Measurements from ENCODE around the gene GAGE12J. TPM values are rescaled to one million over a fixed set of nuclear protein-coding genes. Genes with fewer than 3 reads are reported as not detected.
"Not testable (repeated sequence)": the region's sequence is repeated elsewhere in the genome, so short reads cannot be mapped to it uniquely, and the experiment has no call there.

The GAGE12J gene, protein sequence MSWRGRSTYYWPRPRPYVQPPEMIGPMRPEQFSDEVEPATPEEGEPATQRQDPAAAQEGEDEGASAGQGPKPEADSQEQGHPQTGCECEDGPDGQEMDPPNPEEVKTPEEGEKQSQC
- not detected for total RNA-seq

DNA sequence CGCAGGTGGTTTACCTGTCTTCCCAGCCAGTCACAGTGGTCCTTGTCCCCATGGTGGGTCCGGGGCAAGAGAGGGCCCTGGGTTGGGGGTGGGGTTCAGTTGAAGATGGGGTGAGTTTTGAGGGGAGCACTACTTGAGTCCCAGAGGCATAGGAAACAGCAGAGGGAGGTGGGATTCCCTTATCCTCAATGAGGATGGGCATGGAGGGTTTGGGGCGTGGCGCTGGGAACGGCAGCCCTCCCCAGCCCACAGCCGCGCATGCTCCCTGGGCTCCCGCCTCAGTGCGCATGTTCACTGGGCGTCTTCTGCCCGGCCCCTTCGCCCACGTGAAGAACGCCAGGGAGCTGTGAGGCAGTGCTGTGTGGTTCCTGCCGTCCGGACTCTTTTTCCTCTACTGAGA, at the start of gene GAGE12J:
Gene GAGE12J (plus strand): TSS at position 301 of the 400 bp plus-strand sequence. CDS start 1,157 bp downstream, outside the sequence.
- intact Hi-C loops (cut with DNase I): not testable (repeated sequence)

DNA sequence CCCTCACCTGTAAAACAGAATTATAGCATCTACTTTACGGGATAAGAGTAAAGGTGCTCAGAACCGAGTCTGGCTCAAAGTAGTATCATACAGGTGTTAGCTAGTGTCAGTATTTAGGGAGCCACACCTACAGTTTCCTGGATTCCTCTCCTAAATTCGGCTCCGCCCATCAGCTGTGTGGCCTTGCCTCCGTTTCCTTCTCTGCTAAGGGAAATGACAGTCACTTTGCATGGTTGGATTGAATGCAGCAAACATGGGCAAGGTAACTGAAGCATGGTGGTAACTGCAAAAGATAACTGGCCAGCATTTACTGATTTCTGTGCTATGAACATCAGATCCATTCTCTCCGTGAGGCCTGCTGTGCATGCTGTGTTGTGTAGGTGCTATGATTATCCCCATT, 49.4 kb upstream of the GAGE12J start:
- Histone ChIP-seq H3K4me3 (no peak overlapping the region), H3K36me3 (replicated peaks in 1 of 2; ENCODE audit: insufficient read depth in 1 of 2, low read depth in 2 of 2) (no peaks in the 10 kb centered on the region)

More for the DNA sequence above, at the start of gene GAGE12J:
- ATAC-seq; H3K27ac ChIP-seq; H3K9me3 ChIP-seq; H3K27me3 ChIP-seq; H3K4me3 ChIP-seq; DNase-seq; H3K4me1 ChIP-seq; H3K36me3 ChIP-seq (replicated peaks in 1 of 2; ENCODE audit: insufficient read depth in 1 of 2, low read depth in 2 of 2): not testable (repeated sequence)
- 100% methylated on average over 1 of the region's 16 CpGs; no CpG with 5 or more reads in 1 of the 2 donors for WGBS, 2 donors

DNA sequence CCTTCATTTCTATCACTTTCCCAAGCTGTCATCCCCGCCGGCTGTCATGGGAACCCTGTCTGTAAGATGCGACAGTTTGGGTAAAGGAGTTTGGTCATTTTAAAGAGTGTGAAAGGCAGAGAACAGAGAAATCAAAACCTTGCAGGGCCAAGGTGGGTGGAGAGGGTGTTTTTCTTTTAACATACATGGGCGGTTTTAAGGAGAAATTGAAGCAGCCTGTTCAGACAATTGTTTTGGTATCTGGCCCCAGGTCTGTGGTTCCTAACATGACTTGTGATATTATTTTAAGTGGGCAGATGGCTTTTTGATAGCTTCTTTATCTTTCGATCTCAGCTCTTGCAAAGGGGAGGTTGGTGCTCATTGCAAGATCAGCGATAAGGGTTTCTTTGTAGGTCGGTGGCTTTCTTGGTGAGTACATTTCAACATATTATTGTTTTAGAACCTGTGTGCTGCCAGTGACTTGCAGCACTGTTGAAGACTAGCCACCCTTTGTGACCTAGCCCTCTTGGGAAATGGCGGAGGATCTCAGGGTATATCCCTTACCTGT, 48.6 kb upstream of the GAGE12J start:
- Histone ChIP-seq H3K4me3 (no peak overlapping the region), H3K27ac (no peak overlapping the region), H3K36me3 (replicated peaks in 1 of 2; ENCODE audit: insufficient read depth in 1 of 2, low read depth in 2 of 2) (no peaks in the 10 kb centered on the region), H3K4me1 (peaks cover 50% of the 10 kb centered on the region), H3K9me3 (no peaks in the 10 kb centered on the region), H3K27me3 (no peaks in the 10 kb centered on the region)
- no peak for ATAC-seq
- 73 to 96% methylated on average over 6 to 8 of the region's 8 CpGs for WGBS, 2 donors
- TF ChIP-seq POLR2A (IDR thresholded peaks at IDR 0.05): no peak
- TF ChIP-seq, protein P1, sequence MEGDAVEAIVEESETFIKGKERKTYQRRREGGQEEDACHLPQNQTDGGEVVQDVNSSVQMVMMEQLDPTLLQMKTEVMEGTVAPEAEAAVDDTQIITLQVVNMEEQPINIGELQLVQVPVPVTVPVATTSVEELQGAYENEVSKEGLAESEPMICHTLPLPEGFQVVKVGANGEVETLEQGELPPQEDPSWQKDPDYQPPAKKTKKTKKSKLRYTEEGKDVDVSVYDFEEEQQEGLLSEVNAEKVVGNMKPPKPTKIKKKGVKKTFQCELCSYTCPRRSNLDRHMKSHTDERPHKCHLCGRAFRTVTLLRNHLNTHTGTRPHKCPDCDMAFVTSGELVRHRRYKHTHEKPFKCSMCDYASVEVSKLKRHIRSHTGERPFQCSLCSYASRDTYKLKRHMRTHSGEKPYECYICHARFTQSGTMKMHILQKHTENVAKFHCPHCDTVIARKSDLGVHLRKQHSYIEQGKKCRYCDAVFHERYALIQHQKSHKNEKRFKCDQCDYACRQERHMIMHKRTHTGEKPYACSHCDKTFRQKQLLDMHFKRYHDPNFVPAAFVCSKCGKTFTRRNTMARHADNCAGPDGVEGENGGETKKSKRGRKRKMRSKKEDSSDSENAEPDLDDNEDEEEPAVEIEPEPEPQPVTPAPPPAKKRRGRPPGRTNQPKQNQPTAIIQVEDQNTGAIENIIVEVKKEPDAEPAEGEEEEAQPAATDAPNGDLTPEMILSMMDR (IDR thresholded peaks at IDR 0.05): no peak
- intact Hi-C loops (cut with DNase I): no loop called here
- peak in 1 of 4 donors; percentile 6 for DNase-seq

More for the DNA sequence above, 49.4 kb upstream of the GAGE12J start:
- DNase-seq: no peak
- TF ChIP-seq, protein P1 (IDR thresholded peaks at IDR 0.05): no peak
- no peak for TF ChIP-seq POLR2A (IDR thresholded peaks at IDR 0.05)
- Histone ChIP-seq H3K27ac (no peak overlapping the region), H3K27me3 (no peaks in the 10 kb centered on the region), H3K9me3 (no peaks in the 10 kb centered on the region), H3K4me1 (peaks cover 47% of the 10 kb centered on the region)
- intact Hi-C loops (cut with DNase I): no loop called here
- ATAC-seq: no peak
- WGBS, 2 donors: 35% methylated on average over 6 of the region's 6 CpGs; no CpG with 5 or more reads in 1 of the 2 donors

DNA sequence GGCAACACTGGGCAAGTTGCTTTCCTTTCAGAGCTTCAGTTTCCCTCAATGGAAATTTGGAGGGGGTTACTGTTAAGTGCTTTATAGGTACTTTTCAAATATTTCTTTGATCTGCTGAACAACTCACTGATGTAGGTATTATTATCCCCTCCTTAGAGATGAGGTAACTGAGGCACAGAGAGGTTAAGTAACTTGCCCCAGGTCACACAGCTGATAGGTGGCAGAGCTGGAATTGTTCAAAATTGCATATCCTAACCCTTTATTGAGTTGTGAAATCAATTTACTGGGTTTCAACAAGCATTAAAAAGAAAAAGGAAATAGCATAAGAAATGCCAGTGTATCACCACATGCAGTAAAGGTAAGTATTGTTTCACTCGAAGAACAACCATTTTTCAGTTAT, 45.6 kb upstream of the GAGE12J start:
- DNase-seq (no peak), ATAC-seq (no peak)
- no peak overlapping the region for H3K27ac ChIP-seq
- intact Hi-C loops (cut with DNase I): no loop called here
- H3K9me3 ChIP-seq: no peaks in the 10 kb centered on the region
- H3K36me3 ChIP-seq (replicated peaks in 1 of 2; ENCODE audit: insufficient read depth in 1 of 2, low read depth in 2 of 2): no peaks in the 10 kb centered on the region
- no peak overlapping the region for H3K4me3 ChIP-seq
- WGBS, 2 donors: 56 to 88% methylated on average over 1 of the region's 1 CpG
- TF ChIP-seq, protein P1 (IDR thresholded peaks at IDR 0.05): no peak
- TF ChIP-seq POLR2A (IDR thresholded peaks at IDR 0.05): no peak
- peaks cover 39% of the 10 kb centered on the region for H3K4me1 ChIP-seq
- H3K27me3 ChIP-seq: no peaks in the 10 kb centered on the region

DNA sequence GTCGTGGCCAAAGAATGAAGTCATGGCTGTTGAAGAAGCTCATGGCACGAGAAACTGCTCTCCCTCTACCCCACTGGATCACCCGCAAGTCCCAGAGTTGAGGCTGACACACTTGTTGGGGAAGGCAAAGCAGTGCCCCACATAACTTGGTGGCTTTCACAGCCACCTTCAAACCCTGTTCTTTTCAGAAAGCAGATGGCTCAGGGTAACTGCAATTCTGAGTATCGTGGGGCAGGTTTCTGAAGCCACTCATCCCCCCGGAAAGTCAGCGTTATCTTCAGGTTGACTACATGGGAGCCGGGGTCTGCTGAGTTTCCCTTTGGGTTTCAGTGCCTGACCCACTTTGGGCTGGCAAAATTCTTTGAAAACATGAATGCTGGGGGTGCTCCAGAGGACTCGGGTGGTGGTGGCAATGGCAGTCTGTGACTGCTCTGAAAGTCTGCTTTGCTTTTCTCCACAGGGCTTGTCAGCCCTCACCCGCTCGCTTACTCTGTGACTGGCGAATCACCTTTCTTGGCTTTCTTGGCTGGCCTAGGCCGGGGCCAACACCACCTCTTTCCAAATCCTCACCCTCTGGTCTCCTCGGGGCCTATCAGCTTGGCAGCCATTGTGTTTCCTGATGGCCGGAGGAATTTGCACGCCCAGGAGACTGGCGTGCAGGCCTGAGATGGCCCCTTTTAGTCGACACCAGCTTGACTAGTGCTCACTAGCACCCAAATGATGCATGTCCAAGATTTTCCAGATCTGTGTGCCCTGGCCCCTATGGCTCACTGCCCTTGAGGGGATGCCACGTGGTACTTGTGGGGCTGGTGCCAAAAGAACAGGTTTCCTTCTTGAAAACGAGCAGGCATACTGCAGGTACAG, 44.9 kb upstream of the GAGE12J start:
- Histone ChIP-seq H3K9me3 (no peaks in the 10 kb centered on the region), H3K4me1 (peaks cover 32% of the 10 kb centered on the region), H3K36me3 (replicated peaks in 1 of 2; ENCODE audit: insufficient read depth in 1 of 2, low read depth in 2 of 2) (no peaks in the 10 kb centered on the region), H3K27ac (peak overlapping the region in 1 of 4 donors; percentile 44), H3K27me3 (no peaks in the 10 kb centered on the region), H3K4me3 (no peak overlapping the region)
- intact Hi-C loops (cut with DNase I): no loop called here
- peak; percentile 52 for ATAC-seq
- DNase-seq: peak; percentile 42 to 62 (median 54)
- WGBS, 2 donors: 48 to 69% methylated on average over 6 to 18 of the region's 19 CpGs
- TF ChIP-seq, protein P1 (IDR thresholded peaks at IDR 0.05): no peak
- TF ChIP-seq POLR2A (IDR thresholded peaks at IDR 0.05): no peak

Measured in body of pancreas (tissue), 4 donors.